ENCODE data around the gene ZNF566. TPM values are rescaled to one million over a fixed set of nuclear protein-coding genes. Genes with fewer than 3 reads are reported as not detected.

ZNF566 gene
- total RNA-seq, 4 donors from 2014 or later: 8.1 to 22.7 (median 12.2) TPM

- no peak for ATAC-seq (ENCODE audit: low FRiP score)
- no peak for DNase-seq (ENCODE audit: low spot score)
- TF ChIP-seq, protein P1, sequence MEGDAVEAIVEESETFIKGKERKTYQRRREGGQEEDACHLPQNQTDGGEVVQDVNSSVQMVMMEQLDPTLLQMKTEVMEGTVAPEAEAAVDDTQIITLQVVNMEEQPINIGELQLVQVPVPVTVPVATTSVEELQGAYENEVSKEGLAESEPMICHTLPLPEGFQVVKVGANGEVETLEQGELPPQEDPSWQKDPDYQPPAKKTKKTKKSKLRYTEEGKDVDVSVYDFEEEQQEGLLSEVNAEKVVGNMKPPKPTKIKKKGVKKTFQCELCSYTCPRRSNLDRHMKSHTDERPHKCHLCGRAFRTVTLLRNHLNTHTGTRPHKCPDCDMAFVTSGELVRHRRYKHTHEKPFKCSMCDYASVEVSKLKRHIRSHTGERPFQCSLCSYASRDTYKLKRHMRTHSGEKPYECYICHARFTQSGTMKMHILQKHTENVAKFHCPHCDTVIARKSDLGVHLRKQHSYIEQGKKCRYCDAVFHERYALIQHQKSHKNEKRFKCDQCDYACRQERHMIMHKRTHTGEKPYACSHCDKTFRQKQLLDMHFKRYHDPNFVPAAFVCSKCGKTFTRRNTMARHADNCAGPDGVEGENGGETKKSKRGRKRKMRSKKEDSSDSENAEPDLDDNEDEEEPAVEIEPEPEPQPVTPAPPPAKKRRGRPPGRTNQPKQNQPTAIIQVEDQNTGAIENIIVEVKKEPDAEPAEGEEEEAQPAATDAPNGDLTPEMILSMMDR (IDR thresholded peaks at IDR 0.05): no peak
These were observed 48.0 kb downstream of the ZNF566 start for GRCh38 chr19:36441339-36441738.

GRCh38 chr19:36436531-36436930 is 52.8 kb downstream of the ZNF566 start:
- TF ChIP-seq, protein P1 (IDR thresholded peaks at IDR 0.05): no peak
- DNase-seq (ENCODE audit: low spot score) (no peak), ATAC-seq (ENCODE audit: low FRiP score) (peak; percentile 59)

- TF ChIP-seq, protein P1 (IDR thresholded peaks at IDR 0.05): no peak
- ATAC-seq (ENCODE audit: low FRiP score) (no peak), DNase-seq (ENCODE audit: low spot score) (no peak)
These were observed 65.4 kb downstream of the ZNF566 start for GRCh38 chr19:36423925-36424324.

DNA sequence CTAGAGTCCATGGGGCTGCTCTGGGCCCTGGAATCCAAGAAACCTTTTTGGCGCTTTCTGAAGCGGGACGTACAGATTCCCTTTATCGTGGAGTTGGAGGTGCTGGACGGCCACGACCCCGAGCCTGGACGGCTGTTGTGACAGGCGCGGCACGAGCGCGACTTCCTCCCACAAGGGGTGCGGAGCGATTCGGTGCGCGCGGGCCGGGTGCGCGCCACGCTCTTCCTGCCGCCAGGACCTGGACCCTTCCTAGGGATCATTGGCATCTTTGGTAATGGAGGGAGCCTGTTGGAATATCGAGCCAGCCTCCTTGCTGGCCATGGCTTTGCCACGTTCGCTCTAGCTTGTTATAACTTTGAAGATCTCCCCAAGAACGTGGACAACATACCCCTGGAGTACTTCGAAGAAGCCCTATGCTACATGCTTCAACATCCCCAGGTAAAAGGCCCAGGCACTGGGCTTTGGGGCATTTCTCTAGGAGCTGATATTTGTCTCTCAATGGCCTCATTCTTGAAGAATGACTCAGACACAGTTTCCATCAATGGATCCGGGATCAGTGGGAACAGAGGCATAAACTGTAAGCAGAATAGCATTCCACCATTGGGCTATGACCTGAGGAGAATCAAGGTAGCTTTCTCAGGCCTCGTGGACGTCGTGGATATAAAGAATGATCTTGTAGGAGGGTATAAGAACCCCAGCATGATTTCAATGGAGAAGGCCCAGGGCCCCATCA is 67.4 kb downstream of the ZNF566 start:
- TF ChIP-seq, protein P1 (IDR thresholded peaks at IDR 0.05): no peak
- ATAC-seq (ENCODE audit: low FRiP score) (no peak), DNase-seq (ENCODE audit: low spot score) (no peak)

DNA sequence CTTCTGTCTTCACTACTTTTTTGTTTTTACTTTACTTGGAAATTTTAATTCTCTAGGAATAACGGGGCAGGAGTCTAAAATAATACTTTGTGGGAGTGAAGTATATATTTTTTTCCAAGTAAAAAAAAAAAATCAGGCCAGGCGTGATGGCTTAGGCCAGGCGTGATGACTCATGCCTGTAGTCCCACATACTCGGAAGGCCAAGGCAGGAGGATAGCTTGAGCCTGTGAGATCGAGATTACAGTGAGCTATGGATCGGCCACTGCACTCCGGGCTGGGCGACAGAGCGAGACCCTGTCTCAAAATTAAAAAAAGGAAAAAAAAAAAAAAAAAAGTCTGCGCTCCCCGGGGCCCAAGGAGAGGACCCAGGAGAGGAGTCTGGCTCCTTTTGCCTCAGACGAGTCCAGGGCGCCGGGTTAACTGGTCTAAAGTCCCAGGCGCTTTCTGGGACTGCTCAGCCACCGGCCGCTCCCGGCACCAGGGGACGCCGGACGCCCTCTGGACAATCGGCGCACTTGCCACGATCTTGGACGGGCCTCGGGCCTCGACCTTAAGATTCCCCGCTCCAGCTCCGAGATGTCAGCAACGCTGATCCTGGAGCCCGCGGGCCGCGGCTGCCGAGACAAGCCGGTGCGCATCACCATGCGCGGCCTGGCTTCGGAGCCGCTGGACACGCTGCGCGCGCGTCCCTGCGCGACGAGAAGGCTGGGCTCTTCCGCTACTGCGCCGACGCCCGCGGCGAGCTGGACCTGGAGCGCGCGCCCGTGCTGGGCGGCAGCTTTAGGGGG is 68.2 kb downstream of the ZNF566 start:
- DNase-seq (ENCODE audit: low spot score) (no peak), ATAC-seq (ENCODE audit: low FRiP score) (peak; percentile 51)
- TF ChIP-seq, protein P1 (IDR thresholded peaks at IDR 0.05): no peak

DNA sequence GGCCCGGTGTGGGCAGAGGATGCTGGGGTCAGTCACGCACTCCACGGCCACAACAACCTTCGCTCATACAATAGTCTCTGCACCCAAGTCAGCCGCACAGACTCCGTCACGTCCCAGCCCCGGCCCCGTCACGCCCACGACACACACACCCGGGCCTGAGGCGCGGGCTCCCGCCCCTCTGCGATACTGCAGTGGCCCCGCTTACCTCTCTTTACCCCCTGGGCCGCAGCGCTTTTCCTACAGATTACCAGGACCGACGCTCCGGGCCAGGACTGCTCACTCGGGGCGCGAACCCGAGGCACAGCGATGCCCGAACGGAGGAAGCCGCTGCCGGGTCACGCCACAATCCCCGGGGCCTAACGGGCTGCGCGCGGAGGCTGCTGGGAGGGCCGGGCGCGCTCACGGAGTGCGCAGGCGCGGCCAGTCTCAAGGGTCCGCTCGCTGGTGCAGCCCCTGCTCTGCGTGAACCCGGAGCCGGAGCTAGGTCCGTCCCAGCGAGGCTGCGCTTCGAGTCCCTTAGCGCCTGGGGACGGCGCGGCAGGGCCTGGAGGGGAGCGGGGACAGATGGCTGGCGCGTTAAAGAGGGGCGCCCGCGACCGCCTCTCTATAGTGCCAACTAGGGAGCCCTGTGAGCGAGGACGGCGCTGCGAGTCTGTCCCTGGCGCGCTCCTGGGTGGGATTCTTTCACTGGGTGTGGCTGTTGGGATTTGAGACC is 70.9 kb downstream of the ZNF566 start, which contains the start of gene ZFP82:
ZFP82 (minus strand) TSS at position 358 of the 715 bp plus-strand sequence. CDS start 8,855 bp downstream, outside the sequence.
- DNase-seq (ENCODE audit: low spot score) (no peak), ATAC-seq (ENCODE audit: low FRiP score) (peak; percentile 92)
- TF ChIP-seq, protein P1 (IDR thresholded peaks at IDR 0.05): no peak
